ENCODE data around the gene OR13A1.
"Not testable (repeated sequence)": the region's sequence is repeated elsewhere in the genome, so short reads cannot be mapped to it uniquely, and the experiment has no call there.

OR13A1 gene

DNA sequence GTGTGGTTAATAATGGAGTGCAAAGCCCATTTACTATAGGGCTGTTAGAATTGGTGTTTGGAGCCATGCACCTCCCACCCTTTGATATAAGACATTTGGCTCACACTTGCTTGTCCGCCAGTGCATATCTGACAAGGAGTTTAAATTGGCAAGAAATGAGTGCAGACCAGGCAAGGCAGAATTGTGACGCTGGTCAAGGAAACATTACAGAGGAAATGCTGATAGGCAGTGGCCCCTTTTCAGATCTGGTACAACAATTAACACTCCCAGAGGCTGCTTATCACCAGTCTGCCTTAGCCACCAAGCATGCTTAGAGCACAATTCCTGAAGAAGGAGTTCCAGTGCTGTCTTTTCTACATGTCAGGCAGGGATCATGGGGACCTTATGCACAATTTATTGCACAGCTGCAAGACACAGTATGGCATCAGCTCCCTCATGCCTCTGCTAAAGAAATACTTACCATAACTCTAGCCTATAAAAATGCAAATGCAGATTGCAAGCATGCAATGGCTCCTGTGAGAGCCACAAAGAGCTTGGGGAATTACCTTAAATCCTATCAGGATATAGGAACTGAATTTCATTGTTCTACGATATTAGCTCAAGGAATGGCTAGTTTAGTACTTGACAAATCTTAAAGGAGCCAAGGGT is 35.2 kb downstream of the OR13A1 start:
- no peak for ATAC-seq

DNA sequence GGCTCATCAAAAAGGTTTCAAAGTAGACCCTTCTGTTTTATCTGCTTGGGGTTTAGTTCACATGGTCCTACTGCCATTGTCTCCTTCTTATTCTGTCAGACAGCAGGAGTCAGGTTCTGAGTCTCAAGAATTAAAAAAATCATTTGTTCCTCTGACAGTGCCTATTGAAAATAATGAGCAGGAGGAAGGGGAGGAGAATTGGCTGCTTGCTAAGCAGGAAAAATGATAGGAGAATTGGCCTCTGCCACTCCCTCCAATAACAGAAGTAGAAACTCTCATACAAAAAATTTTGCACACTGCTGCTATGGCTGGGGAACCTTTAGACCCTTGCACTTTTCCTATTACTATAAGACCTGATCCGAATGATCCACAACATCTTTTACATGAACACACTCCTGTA is 35.7 kb downstream of the OR13A1 start:
- ATAC-seq = no peak
- no peak for DNase-seq

More for the DNA sequence above, 35.2 kb downstream of the OR13A1 start:
- no peak for DNase-seq

DNA sequence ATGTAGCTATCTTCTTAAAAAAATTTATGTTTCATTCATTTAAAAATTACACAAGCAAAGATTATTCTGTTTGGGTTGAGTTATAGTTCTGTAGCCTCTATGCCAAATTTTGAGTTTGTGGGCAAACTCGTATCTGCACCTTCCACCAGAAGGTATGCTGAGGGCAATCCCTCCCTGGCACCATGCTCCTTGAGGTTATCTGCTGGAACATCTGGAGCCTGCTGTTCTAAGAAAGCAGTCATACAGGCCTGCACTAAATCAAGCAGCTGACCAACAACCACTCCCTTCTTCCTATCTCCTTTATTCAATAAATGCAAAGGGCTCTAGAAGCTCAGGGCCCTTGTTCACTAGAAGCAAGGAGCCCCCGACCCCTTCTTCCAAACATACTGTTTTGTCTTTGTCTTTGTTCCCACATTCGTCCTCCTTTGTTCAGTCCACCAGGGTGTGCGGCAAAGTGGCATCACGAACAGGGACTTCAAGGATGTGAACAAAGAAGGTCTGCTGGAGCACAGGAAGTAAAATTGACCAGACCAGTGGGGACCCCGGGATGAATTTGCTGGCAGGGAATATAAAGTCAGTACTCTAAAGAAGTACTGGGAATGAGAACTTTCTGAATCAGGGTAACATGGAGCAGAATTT is 36.4 kb downstream of the OR13A1 start:
- ATAC-seq (no peak), DNase-seq (no peak)

DNA sequence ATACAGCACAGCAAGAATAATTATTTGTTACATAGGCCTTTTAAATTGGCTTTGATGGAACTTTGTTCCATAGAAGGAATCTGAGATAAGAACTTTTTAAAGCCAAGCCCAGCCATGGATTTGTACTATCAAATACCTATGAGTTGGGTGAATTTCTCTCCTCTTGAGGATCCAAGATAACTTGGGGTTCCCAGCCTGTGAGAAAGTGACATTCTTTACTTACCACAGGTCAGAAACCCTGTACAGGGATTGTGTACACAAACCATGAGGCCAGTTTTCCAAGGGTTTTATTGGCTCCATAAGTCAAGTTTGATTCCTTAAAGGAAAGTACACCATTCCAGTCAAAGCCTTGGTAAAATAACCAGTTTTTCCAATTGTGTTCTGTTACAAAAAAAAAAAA is 39.3 kb downstream of the OR13A1 start:
- DNase-seq, ATAC-seq: not testable (repeated sequence)

DNA sequence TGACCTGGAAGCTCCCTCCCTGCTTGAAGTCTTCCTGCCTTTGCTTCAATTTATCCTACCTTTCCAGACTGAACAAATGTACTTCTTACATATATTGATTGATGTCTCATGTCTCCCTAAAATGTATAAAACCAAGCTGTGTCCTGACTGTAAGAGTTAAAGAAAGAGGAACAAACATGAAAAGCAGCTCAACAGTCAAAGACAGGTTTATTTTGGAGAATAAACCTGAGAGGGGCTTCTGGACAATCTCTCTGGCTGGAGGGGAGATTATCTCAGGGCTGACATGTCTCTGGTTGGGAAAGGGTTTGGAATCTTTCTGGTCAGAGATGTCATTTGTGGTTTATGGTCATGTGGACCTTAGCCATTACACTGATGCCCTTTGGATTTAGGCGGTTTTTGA is 41.0 kb downstream of the OR13A1 start:
- DNase-seq (no peak), ATAC-seq (no peak)

DNA sequence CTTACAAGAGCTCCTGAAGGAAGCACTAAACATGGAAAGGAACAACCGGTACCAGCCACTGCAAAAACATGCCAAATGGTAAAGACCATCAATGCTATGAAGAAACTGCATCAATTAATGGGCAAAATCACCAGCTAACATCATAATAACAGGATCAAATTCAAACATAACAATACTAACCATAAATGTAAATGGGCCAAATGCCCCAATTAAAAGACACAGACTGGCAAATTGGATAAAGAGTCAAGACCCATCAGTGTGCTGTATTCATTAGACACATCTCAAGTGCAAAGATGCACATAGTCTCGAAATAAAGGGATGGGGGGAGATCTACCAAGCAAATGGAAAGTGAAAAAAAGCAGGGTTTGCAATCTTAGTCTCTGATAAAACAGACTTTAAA is 47.6 kb downstream of the OR13A1 start:
- ATAC-seq, DNase-seq: not testable (repeated sequence)

DNA sequence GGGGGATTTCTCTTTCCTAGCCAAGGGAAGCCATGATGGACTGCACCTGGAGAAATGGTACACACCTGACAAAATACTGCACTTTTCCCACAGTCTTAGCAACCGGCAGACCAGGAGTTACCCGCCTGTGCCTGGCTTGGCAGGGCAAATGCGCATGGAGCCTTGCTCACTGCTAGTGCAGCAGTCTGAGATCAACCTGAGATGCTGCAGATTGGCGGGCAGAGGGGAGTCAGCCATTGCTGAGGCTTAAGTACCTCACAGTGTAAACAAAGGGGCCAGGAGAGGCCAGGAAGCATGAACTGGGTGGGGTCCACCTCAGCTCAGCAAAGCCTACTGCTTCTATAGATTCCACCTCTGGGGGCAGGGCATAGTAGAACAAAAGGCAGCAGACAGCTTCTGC is 49.4 kb downstream of the OR13A1 start:
- DNase-seq (no peak), ATAC-seq (no peak)

DNA sequence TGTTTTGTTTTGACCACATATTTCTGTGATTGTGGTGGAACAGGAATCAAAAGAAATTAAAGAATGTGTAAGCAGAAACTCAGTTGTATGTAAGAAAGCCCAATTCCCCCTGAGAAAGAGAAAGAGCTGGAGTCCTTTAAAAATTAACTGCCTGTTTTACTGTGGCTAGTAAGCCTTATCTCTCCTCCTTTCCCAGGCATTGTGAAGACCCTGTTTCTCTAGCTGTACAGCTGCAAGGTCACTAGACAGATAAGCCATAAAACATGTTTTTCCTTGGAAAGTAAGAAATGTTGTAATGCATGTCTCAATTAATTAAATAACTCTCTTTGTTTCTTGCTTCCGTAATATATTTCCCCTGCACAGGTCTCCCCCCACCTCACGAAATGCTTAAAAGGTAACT is 53.5 kb downstream of the OR13A1 start:
- no peak for DNase-seq
- no peak for ATAC-seq

DNA sequence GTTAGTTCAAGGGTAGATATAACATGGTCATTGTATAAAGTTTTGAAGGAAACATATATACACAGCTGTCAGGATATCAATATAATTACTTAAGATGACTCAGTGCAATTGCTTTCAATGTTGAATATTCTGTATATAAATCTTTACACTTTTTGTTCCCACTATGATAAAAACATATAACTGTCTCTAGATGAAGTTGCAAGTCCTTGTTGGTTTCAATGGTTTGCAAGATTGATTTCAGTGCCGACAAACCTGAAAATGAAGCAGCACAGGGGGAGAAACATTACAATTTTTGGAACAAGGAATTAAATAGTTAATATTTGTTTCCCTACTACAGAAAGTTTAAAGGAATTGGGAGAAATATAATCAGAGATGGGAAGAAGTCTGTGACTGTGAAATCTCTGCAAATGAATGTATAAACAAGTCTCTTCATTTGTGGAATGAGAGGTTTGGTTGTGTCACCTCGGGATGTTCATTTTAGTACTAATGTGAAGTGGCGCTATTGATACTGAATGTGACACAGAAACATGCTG is 54.1 kb downstream of the OR13A1 start:
- ATAC-seq = no peak
- DNase-seq = no peak

DNA sequence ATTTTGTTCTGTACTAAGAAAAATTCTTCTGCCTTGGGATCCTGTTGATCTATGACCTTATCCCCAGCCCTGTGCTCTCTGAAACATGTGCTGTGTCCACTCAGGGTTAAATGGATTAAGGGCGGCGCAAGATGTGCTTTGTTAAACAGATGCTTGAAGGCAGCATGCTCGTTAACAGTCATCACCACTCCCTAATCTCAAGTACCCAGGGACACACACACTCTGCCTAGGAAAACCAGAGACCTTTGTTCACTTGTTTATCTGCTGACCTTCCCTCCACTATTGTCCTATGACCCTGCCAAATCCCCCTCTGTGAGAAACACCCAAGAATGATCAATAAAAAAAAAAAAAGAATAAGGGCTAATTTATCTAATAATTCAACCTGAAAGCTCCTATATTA is 54.8 kb downstream of the OR13A1 start:
- ATAC-seq, DNase-seq: not testable (repeated sequence)

DNA sequence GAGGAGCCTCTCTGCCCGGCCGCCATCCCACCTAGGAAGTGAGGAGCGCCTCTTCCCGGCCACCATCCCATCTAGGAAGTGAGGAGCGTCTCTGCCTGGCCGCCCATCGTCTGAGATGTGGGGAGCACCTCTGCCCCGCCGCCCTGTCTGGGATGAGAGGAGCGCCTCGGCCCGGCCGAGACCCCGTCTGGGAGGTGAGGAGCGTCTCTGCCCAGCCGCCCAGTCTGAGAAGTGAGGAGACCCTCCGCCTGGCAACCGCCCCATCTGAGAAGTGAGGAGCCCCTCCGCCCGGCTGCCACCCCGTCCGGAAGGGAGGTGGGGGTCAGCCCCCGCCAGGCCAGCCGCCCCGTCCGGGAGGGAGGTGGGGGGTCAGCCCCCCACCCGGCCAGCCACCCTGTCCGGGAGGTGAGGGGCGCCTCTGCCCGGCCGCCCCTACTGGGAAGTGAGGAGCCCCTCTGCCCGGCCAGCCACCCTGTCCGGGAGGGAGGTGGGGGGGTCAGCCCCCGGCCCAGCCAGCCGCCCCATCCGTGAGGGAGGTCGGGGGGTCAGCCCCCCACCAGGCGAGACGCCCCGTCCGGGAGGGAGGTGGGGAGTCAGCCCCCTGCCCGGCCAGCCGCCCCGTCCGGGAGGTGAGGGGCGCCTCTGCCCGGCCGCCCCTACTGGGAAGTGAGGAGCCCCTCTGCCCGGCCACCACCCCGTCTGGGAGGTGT is 55.5 kb downstream of the OR13A1 start:
- not testable (repeated sequence) for ATAC-seq, DNase-seq

DNA sequence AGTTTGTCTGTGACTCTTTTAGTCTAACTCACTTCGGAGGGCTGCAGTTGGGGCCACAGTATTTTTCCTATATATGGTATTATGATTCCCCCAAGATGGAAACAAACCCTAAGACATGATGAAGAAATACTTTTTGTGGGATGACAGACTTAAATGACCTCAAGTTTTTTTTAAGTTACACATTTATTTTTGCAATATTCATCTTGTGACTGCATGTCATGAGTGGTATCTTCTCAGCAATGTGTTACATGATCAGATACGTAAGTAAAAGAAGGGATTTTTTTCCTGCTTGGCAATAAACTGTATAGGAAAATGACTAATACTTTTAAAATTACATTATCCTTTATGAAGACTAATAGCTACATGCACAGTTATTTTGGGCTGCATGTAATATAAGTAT is 57.8 kb downstream of the OR13A1 start:
- ATAC-seq (no peak), DNase-seq (no peak)

DNA sequence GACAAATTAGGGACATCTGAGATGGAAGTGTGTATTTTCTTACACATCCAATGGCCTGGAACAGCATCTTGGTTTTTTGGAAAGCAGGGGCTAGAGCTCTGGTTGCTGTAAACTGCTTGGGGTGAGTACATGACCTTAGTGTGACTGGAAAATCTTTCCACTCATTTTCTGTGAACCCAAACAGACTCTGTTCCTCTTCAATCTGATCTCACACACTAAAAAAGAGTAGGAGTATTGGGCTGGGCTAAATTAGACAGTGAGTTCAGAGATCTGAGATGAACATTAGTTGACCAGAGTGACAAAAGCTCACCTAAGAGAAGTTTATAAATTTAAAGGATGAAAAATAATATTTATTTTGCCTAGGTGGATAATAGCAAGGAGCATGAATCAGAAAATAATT is 59.2 kb downstream of the OR13A1 start:
- no peak for DNase-seq
- ATAC-seq = no peak

DNA sequence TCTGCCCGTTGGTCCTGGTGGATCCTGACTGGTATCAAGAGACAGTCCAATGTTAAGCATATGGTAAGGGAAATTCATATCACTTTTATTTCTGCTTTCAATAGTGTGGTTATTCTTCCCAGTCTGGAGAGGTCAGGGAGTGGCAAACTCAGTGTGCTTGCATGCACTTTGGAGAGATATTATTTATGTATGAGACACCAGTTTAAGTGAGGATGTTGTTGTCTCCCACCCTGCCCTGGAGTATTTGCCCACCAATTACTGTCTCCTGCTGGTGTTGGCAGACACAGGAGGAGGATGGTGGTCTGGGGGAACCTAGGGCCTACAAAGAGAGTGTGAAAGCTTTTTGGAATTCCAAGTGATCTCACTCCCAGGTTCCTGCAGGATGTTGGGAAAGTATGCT is 59.7 kb downstream of the OR13A1 start:
- no peak for DNase-seq
- no peak for ATAC-seq

DNA sequence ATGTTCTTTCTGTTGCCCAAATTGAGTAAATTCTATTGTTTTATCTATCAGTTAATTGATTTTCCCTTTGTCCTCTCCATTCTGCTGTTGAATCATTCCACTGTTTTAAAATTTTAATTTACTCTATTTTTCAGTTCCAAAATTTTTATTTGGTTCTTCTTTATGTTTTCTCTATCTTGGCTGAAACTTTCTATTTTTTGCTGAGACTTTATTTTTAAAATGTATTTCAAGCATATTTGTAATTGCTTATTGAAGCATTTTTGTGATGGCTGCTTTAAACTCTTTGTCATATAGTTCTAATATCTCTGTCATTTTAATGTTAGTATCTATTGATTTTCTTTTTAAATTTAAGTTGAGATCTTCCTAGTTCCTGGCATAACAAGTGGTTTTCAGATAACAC is 60.5 kb downstream of the OR13A1 start:
- ATAC-seq (no peak), DNase-seq (no peak)

DNA sequence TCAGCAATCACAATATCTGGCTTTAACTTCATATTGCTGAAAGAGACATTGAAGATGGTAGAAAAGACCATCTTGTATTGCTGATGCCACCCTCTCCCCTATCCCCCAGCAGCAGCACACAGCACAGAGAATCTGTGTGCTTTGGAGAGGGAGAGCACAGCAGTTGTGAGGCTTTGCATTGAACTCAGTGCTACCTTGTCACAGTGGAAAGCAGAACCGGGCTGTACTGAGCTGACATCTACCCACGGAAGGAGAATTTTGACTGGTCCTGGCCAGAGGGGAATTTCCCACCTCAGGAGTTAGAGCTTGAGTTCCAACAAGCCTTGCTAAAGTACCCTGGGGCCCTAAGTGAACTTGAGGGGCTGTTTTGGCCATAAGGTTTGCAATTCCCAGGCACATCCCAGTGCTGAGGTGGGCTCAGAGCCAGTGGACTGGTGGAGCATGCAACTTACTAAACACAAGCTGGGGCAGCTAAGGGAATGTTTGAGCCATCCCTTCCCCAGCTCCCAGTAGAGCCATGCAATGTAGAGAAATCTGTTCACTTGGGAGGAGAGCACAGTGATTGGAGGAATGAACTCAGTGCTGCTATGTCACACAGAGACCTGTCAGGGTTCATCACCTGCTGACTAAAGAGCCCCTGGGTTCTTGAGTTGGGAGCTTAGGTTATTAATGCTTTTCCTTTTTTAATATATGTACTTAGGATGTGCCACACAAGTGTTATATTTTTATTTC is 62.1 kb downstream of the OR13A1 start:
- DNase-seq = no peak
- ATAC-seq = peak; percentile 78

Data from stimulated activated naive CD8-positive, alpha-beta T cell treated with anti-CD3 and anti-CD28 coated beads, Interleukin-15, Interleukin-2, amounts not matched to agents 100 U/mL and 50 U/mL, for 24 hours (primary cell).